NCI-H1930 (cell line): ENCODE measurements around the gene SNX25.
"Not testable (repeated sequence)": the region's sequence is repeated elsewhere in the genome, so short reads cannot be mapped to it uniquely, and the experiment has no call there.

Experiments used
- DNase-seq, 2 experiments: peaks; one replicate each; lab custom pipeline; 2025; lab: John Stamatoyannopoulos, UW

Gene SNX25

GRCh38 chr4:185209031-185209851, at the start of gene SNX25:
Gene SNX25, plus strand, starts transcription at chr4:185209598. Its CDS starts 229 bp downstream, at chr4:185209827.
- DNase-seq: peak; percentile 69 to 82

DNA sequence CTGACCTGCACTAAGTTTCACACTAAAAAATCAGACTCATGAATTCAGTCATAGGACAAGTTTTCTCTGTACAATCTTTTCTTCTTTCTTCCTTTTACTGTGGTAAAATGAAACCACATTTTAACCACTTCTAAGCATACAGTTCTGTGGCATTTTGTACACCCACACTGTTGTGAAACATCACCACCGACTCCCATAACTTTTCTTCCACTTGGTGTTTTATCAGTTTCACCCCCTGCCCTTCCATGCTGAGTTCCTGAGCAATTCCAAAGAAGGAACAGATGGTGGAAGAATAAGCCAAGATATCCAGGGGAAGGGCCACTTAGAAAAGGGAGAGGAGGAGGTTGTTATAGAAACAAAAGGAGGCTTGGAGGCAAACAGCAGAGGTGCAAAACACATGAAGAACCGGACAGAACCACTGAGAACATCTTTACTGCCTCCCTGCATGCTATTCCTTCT, 43.8 kb upstream of the SNX25 start:
- DNase-seq: no peak

DNA sequence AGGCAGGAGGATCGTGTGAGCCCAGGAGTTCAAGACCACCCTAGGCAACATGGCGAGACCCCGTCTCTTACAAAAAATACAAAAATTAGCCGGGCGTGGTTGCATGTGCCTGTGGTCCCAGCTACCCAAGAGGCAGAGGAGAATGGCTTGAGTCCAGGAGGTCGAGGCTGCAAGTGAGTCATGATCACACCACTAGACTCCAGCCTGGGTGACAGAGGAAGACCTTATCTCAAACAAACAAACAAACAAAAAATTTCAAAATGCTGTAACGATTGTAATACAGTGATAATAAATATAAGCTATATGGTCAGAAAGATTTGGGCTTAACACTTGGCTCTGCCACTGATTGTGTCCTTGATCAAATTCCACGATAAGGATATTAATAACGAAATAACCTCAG, 42.2 kb upstream of the SNX25 start:
- no peak for DNase-seq

GRCh38 chr4:185171373-185172071, 37.9 kb upstream of the SNX25 start:
- DNase-seq: no peak

- no peak for DNase-seq
Observed at GRCh38 chr4:185179488-185179887, 29.9 kb upstream of the SNX25 start.

GRCh38 chr4:185182239-185182638, 27.2 kb upstream of the SNX25 start:
- no peak for DNase-seq

GRCh38 chr4:185183622-185184281, 25.6 kb upstream of the SNX25 start:
- peak; percentile 20 to 71 for DNase-seq

DNA sequence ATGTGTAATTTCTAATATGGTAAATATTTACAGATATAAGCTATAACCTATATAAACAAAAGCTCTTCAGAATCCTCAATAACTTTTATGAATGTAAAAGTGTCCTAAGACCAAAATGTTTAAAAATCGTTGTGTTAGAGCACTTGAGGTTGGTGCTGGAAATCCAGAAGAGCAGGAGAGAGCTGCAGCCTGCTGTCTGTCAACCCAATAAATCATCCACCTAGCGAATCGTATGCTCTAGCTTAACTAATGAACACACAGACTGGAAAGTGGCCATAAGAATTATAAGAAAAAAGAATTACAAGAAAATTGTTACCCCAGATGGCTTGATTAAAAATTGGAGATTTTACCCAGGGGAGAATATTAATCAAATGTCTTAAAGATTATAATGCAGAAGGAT, 22.6 kb upstream of the SNX25 start:
- no peak for DNase-seq

GRCh38 chr4:185189606-185190305, 19.6 kb upstream of the SNX25 start:
- DNase-seq: no peak

DNA sequence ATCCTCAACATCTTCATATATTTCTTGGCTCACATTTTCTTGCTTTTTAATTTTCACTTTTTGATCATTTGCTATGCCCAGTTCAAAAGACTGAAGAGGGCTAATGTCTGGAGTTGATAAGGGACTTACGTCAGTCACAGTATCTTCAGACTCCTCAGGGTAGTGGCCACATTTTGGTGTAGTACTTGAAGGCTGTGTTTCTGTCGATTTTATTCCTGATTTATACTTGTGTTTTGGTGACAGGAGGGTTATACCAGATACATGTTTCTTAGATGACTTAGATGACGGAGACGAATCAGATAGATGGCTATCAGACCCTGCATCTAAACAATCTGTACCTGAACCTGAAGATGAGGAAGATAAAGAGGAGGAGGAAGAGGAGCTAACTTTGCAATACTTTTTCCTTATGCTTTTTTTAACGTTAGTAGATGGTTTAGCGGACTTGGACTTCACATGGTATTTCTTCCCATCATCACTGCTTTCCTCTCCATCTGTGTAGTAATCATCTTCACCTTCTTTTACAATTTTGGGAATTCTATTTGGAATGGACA, 19.0 kb upstream of the SNX25 start:
- no peak for DNase-seq

DNA sequence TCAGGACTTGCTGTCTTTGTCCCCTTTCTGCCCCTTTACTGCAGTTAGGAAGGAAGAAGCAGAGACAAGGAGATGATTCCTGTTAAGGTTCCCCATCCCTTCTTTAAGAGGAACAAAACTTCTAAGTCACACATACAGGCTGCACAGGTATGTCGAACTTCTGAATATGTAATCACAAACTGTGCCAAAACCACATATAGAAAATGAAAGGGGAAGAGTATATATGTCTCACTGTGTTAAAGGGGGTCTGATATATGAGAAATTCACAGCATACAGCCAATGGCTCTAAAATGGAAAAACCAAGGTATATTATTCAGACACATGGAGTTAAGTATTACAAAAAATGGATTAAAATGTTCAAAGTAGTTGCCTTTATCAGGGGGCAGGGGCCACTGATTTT, 17.3 kb upstream of the SNX25 start:
- no peak for DNase-seq

DNA sequence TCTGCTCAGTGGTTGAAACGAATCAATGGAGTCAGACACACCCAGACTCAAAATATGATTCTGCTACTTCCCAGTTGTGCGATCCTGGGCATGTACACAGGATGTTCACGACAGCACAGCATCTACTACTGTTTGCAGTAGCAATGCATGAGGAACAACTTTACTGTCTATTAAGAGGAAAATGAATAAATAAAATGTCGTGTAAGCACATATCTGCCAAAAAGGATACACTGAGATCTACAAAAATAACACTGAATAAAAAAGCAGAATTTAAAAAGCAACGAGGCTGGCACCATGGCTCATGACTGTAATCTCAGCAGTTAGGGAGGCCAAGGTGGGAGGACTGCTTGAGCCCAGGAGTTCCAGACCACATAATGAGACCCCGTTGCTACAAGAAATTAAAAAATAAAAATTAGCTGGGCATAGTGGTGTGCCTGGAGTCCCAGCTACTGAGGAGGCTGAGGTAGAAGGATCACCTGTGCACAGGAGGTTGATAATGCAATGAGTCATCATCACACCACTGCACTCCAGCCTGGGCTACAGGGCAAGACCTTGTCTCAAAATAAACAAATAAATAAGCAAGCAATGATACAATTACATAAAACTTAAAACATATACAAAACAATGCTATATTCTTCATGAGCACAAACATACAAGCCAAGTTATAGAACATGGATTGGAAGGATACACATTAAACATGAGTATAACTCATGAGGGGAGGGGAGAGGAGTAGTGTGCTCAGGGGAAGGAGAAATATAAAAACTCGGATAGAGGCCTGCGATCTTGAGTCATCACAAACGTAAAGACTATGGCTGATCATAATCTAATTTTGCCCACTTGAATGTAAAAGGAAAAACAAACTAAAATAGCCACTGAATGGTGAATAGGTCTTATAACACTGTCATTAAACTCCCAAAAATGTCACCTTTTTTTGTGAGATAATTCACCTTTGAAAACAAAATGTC, 14.2 kb upstream of the SNX25 start:
- DNase-seq: no peak

- DNase-seq: no peak
Observed at GRCh38 chr4:185196437-185196836, 13.0 kb upstream of the SNX25 start.

GRCh38 chr4:185198189-185198588, 11.2 kb upstream of the SNX25 start:
- not testable (repeated sequence) for DNase-seq

- DNase-seq: no peak
Observed at GRCh38 chr4:185201977-185202962, 7.1 kb upstream of the SNX25 start.

DNA sequence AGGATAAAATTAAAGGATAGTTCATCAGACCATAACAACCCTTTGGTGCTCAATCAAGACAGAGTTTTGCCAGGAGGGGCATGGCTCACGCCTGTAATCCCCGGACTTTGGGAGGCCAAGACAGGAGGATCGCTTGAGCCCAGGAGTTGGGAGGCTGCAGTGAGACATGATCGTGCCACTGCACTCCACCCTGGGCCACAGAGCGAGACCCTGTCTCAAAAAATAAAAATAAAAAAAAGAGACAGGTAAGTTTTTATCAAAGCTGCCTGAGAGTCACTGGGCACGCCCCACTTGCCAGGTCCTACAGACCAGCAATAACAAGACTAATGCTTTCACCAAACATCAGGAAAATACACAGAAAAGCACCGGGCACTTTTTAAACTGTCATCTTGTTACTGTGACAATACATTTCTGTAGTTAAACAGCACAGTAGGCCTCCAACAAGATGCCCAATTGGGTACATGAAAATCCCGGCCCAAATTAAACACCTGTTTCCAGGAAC, 6.4 kb upstream of the SNX25 start:
- peak in 1 of 2 experiments; percentile 3 for DNase-seq

- DNase-seq: peak; percentile 65 to 71
Observed at GRCh38 chr4:185203486-185204237, 5.7 kb upstream of the SNX25 start, which contains the start of gene CFAP97. Gene CFAP97, minus strand, starts transcription at chr4:185204000. Its CDS starts 12,804 bp downstream, at chr4:185191196.

DNA sequence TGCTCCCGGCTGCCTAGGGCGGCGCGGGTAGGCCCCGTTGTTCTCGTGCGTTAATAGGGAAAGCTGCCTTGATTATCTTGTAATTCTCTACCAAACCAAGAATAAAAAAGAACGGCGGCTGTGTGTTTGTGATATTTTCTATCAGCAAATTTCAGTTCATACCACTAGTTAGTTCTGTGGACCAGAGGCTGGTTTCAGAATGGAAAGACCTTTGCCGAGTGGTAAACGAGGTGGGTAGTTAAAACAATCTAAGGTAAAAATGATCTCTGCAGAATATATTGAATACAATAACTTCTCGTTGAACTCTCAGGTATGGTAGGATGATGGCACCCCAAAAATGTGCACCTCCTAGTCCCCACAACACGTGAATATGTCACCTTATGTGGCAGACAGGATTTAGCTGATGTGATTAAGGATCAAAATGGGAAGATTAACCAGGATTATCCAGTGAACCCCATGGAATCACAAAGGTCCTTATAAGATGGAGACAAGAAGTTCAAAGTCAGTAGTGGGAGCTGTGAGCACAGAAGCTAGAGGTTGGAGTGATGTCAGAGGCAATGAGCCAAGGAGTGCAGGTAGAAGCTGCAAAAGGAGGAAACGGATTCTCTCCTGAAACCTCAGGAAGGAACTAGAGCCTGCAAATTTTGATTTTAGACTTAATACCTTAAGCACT, 5.0 kb upstream of the SNX25 start:
- DNase-seq: no peak
